ENCODE measurements around the gene MUC15.

The MUC15 gene

GRCh38 chr11:26551186-26551801, 20.8 kb downstream of the MUC15 start:
- Mint-ChIP-seq H3K4me1 (no peaks in the 10 kb centered on the region), H3K27me3 (no peaks in the 10 kb centered on the region), H3K4me3 (no peak overlapping the region), H3K27ac (no peak overlapping the region), H3K9me3 (peaks cover 4% of the 10 kb centered on the region), H3K36me3 (ENCODE audit: low read depth) (no peaks in the 10 kb centered on the region)
- ATAC-seq (no peak), DNase-seq (no peak)

GRCh38 chr11:26550022-26550421, 22.0 kb downstream of the MUC15 start:
- no peak for DNase-seq
- no peak for ATAC-seq
- no peaks in the 10 kb centered on the region for H3K36me3 Mint-ChIP-seq (ENCODE audit: low read depth)
- H3K27ac Mint-ChIP-seq: no peak overlapping the region
- H3K4me3 Mint-ChIP-seq: no peak overlapping the region
- H3K4me1 Mint-ChIP-seq: no peaks in the 10 kb centered on the region
- H3K9me3 Mint-ChIP-seq: peaks cover 4% of the 10 kb centered on the region
- no peaks in the 10 kb centered on the region for H3K27me3 Mint-ChIP-seq

GRCh38 chr11:26549176-26549575, 22.9 kb downstream of the MUC15 start:
- DNase-seq: no peak
- H3K9me3 Mint-ChIP-seq: peaks cover 4% of the 10 kb centered on the region
- H3K36me3 Mint-ChIP-seq (ENCODE audit: low read depth): no peaks in the 10 kb centered on the region
- H3K27ac Mint-ChIP-seq: no peak overlapping the region
- H3K27me3 Mint-ChIP-seq: no peaks in the 10 kb centered on the region
- no peak for ATAC-seq
- H3K4me3 Mint-ChIP-seq: no peak overlapping the region
- no peaks in the 10 kb centered on the region for H3K4me1 Mint-ChIP-seq

- no peak for ATAC-seq
- Mint-ChIP-seq H3K36me3 (ENCODE audit: low read depth) (no peaks in the 10 kb centered on the region), H3K27me3 (no peaks in the 10 kb centered on the region), H3K27ac (no peak overlapping the region), H3K4me3 (no peak overlapping the region), H3K9me3 (peaks cover 17% of the 10 kb centered on the region), H3K4me1 (no peaks in the 10 kb centered on the region)
- DNase-seq: no peak
Observed at GRCh38 chr11:26541870-26542269, 30.2 kb downstream of the MUC15 start.

GRCh38 chr11:26539517-26539916, 32.5 kb downstream of the MUC15 start:
- Mint-ChIP-seq H3K36me3 (ENCODE audit: low read depth) (no peaks in the 10 kb centered on the region), H3K9me3 (peaks cover 17% of the 10 kb centered on the region), H3K27me3 (no peaks in the 10 kb centered on the region), H3K27ac (no peak overlapping the region), H3K4me1 (no peaks in the 10 kb centered on the region), H3K4me3 (no peak overlapping the region)
- ATAC-seq (no peak), DNase-seq (no peak)

- no peaks in the 10 kb centered on the region for H3K36me3 Mint-ChIP-seq (ENCODE audit: low read depth)
- H3K4me3 Mint-ChIP-seq: no peak overlapping the region
- DNase-seq: no peak
- no peaks in the 10 kb centered on the region for H3K27me3 Mint-ChIP-seq
- ATAC-seq: no peak
- peaks cover 17% of the 10 kb centered on the region for H3K9me3 Mint-ChIP-seq
- no peaks in the 10 kb centered on the region for H3K4me1 Mint-ChIP-seq
- no peak overlapping the region for H3K27ac Mint-ChIP-seq
Observed at GRCh38 chr11:26537341-26537740, 34.7 kb downstream of the MUC15 start.

- DNase-seq (no peak), ATAC-seq (no peak)
- no peaks in the 10 kb centered on the region for H3K27me3 Mint-ChIP-seq
- no peak overlapping the region for H3K27ac Mint-ChIP-seq
- no peak overlapping the region for H3K4me3 Mint-ChIP-seq
- no peaks in the 10 kb centered on the region for H3K9me3 Mint-ChIP-seq
- no peaks in the 10 kb centered on the region for H3K4me1 Mint-ChIP-seq
- H3K36me3 Mint-ChIP-seq (ENCODE audit: low read depth): no peaks in the 10 kb centered on the region
Observed at GRCh38 chr11:26527685-26528084, 44.4 kb downstream of the MUC15 start.

GRCh38 chr11:26522912-26523610, 49.0 kb downstream of the MUC15 start:
- H3K27me3 Mint-ChIP-seq: no peaks in the 10 kb centered on the region
- DNase-seq (no peak), ATAC-seq (no peak)
- H3K9me3 Mint-ChIP-seq: no peaks in the 10 kb centered on the region
- no peaks in the 10 kb centered on the region for H3K4me1 Mint-ChIP-seq
- H3K4me3 Mint-ChIP-seq: no peak overlapping the region
- no peaks in the 10 kb centered on the region for H3K36me3 Mint-ChIP-seq (ENCODE audit: low read depth)
- H3K27ac Mint-ChIP-seq: no peak overlapping the region

- ATAC-seq: no peak
- Mint-ChIP-seq H3K4me3 (no peak overlapping the region), H3K9me3 (no peaks in the 10 kb centered on the region), H3K27me3 (no peaks in the 10 kb centered on the region), H3K4me1 (no peaks in the 10 kb centered on the region), H3K27ac (no peak overlapping the region), H3K36me3 (ENCODE audit: low read depth) (no peaks in the 10 kb centered on the region)
- no peak for DNase-seq
Observed at GRCh38 chr11:26519469-26519868, 52.6 kb downstream of the MUC15 start.

GRCh38 chr11:26512196-26512595, 59.9 kb downstream of the MUC15 start:
- no peaks in the 10 kb centered on the region for H3K27me3 Mint-ChIP-seq
- H3K4me3 Mint-ChIP-seq: no peak overlapping the region
- H3K9me3 Mint-ChIP-seq: no peaks in the 10 kb centered on the region
- DNase-seq (no peak), ATAC-seq (no peak)
- no peaks in the 10 kb centered on the region for H3K36me3 Mint-ChIP-seq (ENCODE audit: low read depth)
- H3K4me1 Mint-ChIP-seq: no peaks in the 10 kb centered on the region
- H3K27ac Mint-ChIP-seq: no peak overlapping the region

GRCh38 chr11:26510756-26511155, 61.3 kb downstream of the MUC15 start:
- Mint-ChIP-seq H3K4me1 (no peaks in the 10 kb centered on the region), H3K9me3 (no peaks in the 10 kb centered on the region), H3K36me3 (ENCODE audit: low read depth) (no peaks in the 10 kb centered on the region), H3K27me3 (no peaks in the 10 kb centered on the region), H3K4me3 (no peak overlapping the region), H3K27ac (no peak overlapping the region)
- no peak for DNase-seq
- ATAC-seq: no peak

GRCh38 chr11:26510164-26510563, 61.9 kb downstream of the MUC15 start:
- peaks cover 3% of the 10 kb centered on the region for H3K9me3 Mint-ChIP-seq
- no peaks in the 10 kb centered on the region for H3K4me1 Mint-ChIP-seq
- no peak overlapping the region for H3K4me3 Mint-ChIP-seq
- no peak overlapping the region for H3K27ac Mint-ChIP-seq
- DNase-seq (no peak), ATAC-seq (no peak)
- no peaks in the 10 kb centered on the region for H3K36me3 Mint-ChIP-seq (ENCODE audit: low read depth)
- no peaks in the 10 kb centered on the region for H3K27me3 Mint-ChIP-seq
